ENCODE results near the gene KIAA0825.

Gene KIAA0825

DNA sequence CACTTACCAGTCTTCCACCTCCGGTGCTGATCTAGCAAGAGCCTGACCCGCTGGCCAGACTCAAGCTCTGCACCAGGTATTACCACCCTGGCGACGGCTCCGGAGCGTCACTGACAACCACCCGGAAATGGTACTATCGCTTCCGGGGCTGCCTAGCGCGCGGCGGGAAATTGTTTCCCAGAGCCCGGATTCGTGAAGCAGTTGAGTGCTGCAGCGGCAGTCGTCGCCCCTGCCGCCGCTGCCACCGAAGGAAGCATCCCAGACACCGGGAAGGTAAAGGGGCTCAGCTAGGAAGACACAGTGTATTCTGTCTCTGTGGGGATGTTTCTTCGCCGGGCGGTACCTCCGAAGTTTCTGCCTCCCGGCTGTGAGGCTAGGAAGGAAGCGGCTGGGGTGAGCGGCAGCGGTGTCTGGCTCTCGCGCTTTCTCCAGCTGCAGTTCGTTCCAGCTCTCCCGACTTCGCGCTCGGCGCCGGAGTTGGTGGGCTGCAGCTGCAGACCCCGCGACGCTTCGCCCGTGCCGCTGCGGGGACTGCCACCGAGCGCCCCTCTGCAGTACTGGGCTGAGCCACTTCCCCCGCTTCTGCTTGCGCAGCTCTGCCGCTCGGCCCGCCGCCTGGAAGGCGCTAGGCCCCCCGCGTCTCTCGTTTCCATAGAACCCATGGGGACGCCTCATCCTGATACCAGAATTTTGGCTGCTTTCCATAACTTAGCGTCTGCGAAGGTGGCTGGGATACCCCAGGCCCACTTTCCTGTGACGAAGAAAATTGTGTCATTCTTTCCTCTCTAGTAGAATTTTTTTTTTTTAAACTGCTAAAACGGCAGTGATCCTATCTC lies at the start of gene KIAA0825, which contains the start of gene SLF1:
TSS of gene KIAA0825 (minus strand) at position 112 of the 836 bp plus-strand sequence. CDS start 81,478 bp downstream, outside the sequence.
TSS of gene SLF1 (plus strand) at position 177 of the 836 bp plus-strand sequence. CDS start 10,142 bp downstream, outside the sequence.
- peak; percentile 81 for DNase-seq (ENCODE audit: extremely low spot score)
- TF ChIP-seq, protein P1, sequence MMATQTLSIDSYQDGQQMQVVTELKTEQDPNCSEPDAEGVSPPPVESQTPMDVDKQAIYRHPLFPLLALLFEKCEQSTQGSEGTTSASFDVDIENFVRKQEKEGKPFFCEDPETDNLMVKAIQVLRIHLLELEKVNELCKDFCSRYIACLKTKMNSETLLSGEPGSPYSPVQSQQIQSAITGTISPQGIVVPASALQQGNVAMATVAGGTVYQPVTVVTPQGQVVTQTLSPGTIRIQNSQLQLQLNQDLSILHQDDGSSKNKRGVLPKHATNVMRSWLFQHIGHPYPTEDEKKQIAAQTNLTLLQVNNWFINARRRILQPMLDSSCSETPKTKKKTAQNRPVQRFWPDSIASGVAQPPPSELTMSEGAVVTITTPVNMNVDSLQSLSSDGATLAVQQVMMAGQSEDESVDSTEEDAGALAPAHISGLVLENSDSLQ (IDR thresholded peaks at IDR 0.05), result peak; percentile 64; the same call in 1 of the 2 replicates
- TF ChIP-seq FOXK2 (IDR thresholded peaks at IDR 0.05) (no peak), FOXA1 (IDR thresholded peaks at IDR 0.05) (no peak), L3MBTL2 (conservative IDR thresholded peaks at IDR 0.05) (peak; percentile 87), ELF4 (IDR thresholded peaks at IDR 0.05) (0 out of 2 replicates have a peak, but pooled peaks have one; percentile 53)
- POLR2A ChIA-PET, result interaction anchor here (0.6 to 1.5 kb wide), 3 partner anchors 46 to 275 kb away, joined by 3 read pairs; no protein-coding TSS in a partner anchor
- CTCF ChIA-PET, result interaction anchor here (0.7 to 1.8 kb wide), 2 partner anchors 72 to 119 kb away, joined by 3 read pairs; no protein-coding TSS in a partner anchor

GRCh38 chr5:94667937-94668336 lies 49.5 kb upstream of the KIAA0825 start:
- TF ChIP-seq TARDBP (IDR thresholded peaks at IDR 0.05) (no peak), SP1 (IDR thresholded peaks at IDR 0.05) (no peak), SUZ12 (IDR thresholded peaks at IDR 0.05) (no peak), CTBP1 (IDR thresholded peaks at IDR 0.05; ENCODE audit: borderline replicate concordance) (no peak), NFRKB (IDR thresholded peaks at IDR 0.05) (no peak), FOXA1 (IDR thresholded peaks at IDR 0.05) (no peak), L3MBTL2 (conservative IDR thresholded peaks at IDR 0.05) (no peak), ELF4 (IDR thresholded peaks at IDR 0.05) (no peak), FOXK2 (IDR thresholded peaks at IDR 0.05) (no peak), FOXM1 (IDR thresholded peaks at IDR 0.05; ENCODE audit: borderline replicate concordance) (no peak)
- TF ChIP-seq, protein P1 (IDR thresholded peaks at IDR 0.05), result no peak
- ChIA-PET CTCF (no interaction called here), POLR2A (no interaction called here)
- no peak for DNase-seq (ENCODE audit: extremely low spot score)

DNA sequence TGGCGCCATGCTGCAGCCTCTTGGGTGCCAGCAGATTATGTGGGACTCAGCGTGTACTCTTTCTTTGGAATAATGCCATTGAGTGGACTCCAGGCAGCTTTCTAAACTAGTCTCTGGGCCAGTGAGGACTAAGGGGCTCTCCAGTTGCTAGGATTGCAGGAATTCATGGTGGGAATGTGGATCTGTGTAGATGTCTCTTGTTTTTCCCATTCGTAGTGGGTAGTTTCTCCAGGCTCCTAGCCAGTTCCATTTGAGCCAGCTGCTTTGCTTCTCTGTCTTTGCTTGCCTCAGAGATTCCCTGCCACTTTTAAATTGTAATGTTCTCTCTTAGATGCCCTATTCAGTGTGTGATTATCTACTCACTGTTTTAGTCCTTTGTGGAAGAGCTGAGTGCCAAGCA lies 42.7 kb upstream of the KIAA0825 start:
- POLR2A ChIA-PET, result interaction anchor here (0.6 kb wide), 1 partner anchor 46 kb away, joined by 3 read pairs; no protein-coding TSS in a partner anchor
- CTCF ChIA-PET, result interaction anchor here (0.7 kb wide), 1 partner anchor 581 kb away, joined by 3 read pairs; no protein-coding TSS in a partner anchor
- TF ChIP-seq, protein P1 (IDR thresholded peaks at IDR 0.05), result no peak
- TF ChIP-seq ZNF384 (IDR thresholded peaks at IDR 0.05) (no peak), LEF1 (IDR thresholded peaks at IDR 0.05; ENCODE audit: borderline replicate concordance) (no peak), SUZ12 (IDR thresholded peaks at IDR 0.05) (no peak), ARNT (IDR thresholded peaks at IDR 0.05) (no peak), FOXM1 (IDR thresholded peaks at IDR 0.05; ENCODE audit: borderline replicate concordance) (no peak), BHLHE40 (IDR thresholded peaks at IDR 0.05; ENCODE audit: borderline replicate concordance) (no peak), L3MBTL2 (conservative IDR thresholded peaks at IDR 0.05) (no peak), NFRKB (IDR thresholded peaks at IDR 0.05) (no peak), FOXK2 (IDR thresholded peaks at IDR 0.05) (no peak), HDGF (IDR thresholded peaks at IDR 0.05; ENCODE audit: borderline replicate concordance) (no peak)
- no peak for DNase-seq (ENCODE audit: extremely low spot score)

- CTCF ChIA-PET, result interaction anchor here (0.7 kb wide), 1 partner anchor 580 kb away, joined by 3 read pairs; no protein-coding TSS in a partner anchor
- no peak for DNase-seq (ENCODE audit: extremely low spot score)
- TF ChIP-seq SUZ12 (IDR thresholded peaks at IDR 0.05) (no peak), CTBP1 (IDR thresholded peaks at IDR 0.05; ENCODE audit: borderline replicate concordance) (no peak), ARNT (IDR thresholded peaks at IDR 0.05) (no peak), ELF4 (IDR thresholded peaks at IDR 0.05) (no peak), TARDBP (IDR thresholded peaks at IDR 0.05) (no peak), NFRKB (IDR thresholded peaks at IDR 0.05) (no peak), ZNF384 (IDR thresholded peaks at IDR 0.05) (no peak), L3MBTL2 (conservative IDR thresholded peaks at IDR 0.05) (no peak), HDGF (IDR thresholded peaks at IDR 0.05; ENCODE audit: borderline replicate concordance) (no peak), FOXM1 (IDR thresholded peaks at IDR 0.05; ENCODE audit: borderline replicate concordance) (no peak), SP1 (IDR thresholded peaks at IDR 0.05) (no peak), LEF1 (IDR thresholded peaks at IDR 0.05; ENCODE audit: borderline replicate concordance) (no peak), BHLHE40 (IDR thresholded peaks at IDR 0.05; ENCODE audit: borderline replicate concordance) (no peak), FOXK2 (IDR thresholded peaks at IDR 0.05) (no peak), FOXA1 (IDR thresholded peaks at IDR 0.05) (no peak)
- TF ChIP-seq, protein P1 (IDR thresholded peaks at IDR 0.05), result no peak
- POLR2A ChIA-PET, result interaction anchor here (0.6 kb wide), 1 partner anchor 45 kb away, joined by 3 read pairs; no protein-coding TSS in a partner anchor
Measured at GRCh38 chr5:94660506-94660905, 42.1 kb upstream of the KIAA0825 start.

DNA sequence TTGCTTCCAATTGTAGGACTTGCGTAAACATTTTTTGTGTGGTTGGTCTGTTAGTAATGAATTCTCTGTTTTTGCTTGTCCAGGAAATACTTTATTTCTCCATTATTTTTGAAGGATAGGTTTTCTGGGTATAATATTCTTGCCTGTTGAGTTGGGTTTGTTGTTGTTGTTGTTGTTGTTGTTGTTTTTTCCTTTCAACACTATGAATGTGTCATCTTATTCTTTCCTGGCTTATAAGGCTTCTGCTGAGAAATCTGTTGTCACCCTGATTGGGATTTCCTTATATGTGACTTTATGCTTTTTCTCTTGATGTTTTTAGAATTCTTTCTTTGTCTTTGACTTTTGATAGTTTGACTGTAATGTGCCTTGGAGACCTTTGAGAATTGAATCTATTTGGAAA lies 39.9 kb upstream of the KIAA0825 start:
- ChIA-PET POLR2A (no interaction called here), CTCF (no interaction called here)
- TF ChIP-seq LEF1 (IDR thresholded peaks at IDR 0.05; ENCODE audit: borderline replicate concordance) (no peak), BHLHE40 (IDR thresholded peaks at IDR 0.05; ENCODE audit: borderline replicate concordance) (no peak), ZNF384 (IDR thresholded peaks at IDR 0.05) (no peak), SP1 (IDR thresholded peaks at IDR 0.05) (no peak), ELF4 (IDR thresholded peaks at IDR 0.05) (no peak), NFRKB (IDR thresholded peaks at IDR 0.05) (no peak), FOXM1 (IDR thresholded peaks at IDR 0.05; ENCODE audit: borderline replicate concordance) (no peak), CTBP1 (IDR thresholded peaks at IDR 0.05; ENCODE audit: borderline replicate concordance) (no peak), FOXK2 (IDR thresholded peaks at IDR 0.05) (no peak), FOXA1 (IDR thresholded peaks at IDR 0.05) (no peak), TARDBP (IDR thresholded peaks at IDR 0.05) (no peak), HDGF (IDR thresholded peaks at IDR 0.05; ENCODE audit: borderline replicate concordance) (no peak), SUZ12 (IDR thresholded peaks at IDR 0.05) (no peak), L3MBTL2 (conservative IDR thresholded peaks at IDR 0.05) (no peak), ARNT (IDR thresholded peaks at IDR 0.05) (no peak)
- TF ChIP-seq, protein P1 (IDR thresholded peaks at IDR 0.05), result no peak
- no peak for DNase-seq (ENCODE audit: extremely low spot score)
